ENCODE data around the gene TRMT61A. TPM values are rescaled to one million over a fixed set of nuclear protein-coding genes. Genes with fewer than 3 reads are reported as not detected.

The TRMT61A gene
- total and polyA plus RNA-seq, 2 donors (not counting 3 experiments of a cell fraction or from before 2014, with no cell fraction given): 6.8 to 10.6 TPM

GRCh38 chr14:103551338-103551762 lies 22.4 kb downstream of the TRMT61A start:
- no peak overlapping the region for H3K9ac ChIP-seq (replicated peaks; ENCODE audit: extremely low read depth, insufficient read depth, low read length)
- TF ChIP-seq CTCF (IDR thresholded peaks at IDR 0.05; ENCODE audit: extremely low read depth in 1 of 2, insufficient read depth in 1 of 2, low read depth in 1 of 2, low read length in 2 of 2) (no peak), POLR2AphosphoS5 (IDR thresholded peaks at IDR 0.05; ENCODE audit: insufficient read depth, low read depth, low read length) (no peak), POLR2A (IDR thresholded peaks at IDR 0.05; ENCODE audit: low read depth, low read length) (no peak), JUN (IDR thresholded peaks at IDR 0.05; ENCODE audit: borderline replicate concordance, insufficient read depth, insufficient read length, low read depth) (no peak), MYC (IDR thresholded peaks at IDR 0.05; ENCODE audit: low read depth, low read length) (no peak), FOS (IDR thresholded peaks at IDR 0.05; ENCODE audit: borderline replicate concordance, insufficient read depth, low read length) (no peak), GATA2 (IDR thresholded peaks at IDR 0.05; ENCODE audit: insufficient read depth, insufficient read length, low read depth, low read length) (no peak), MAX (IDR thresholded peaks at IDR 0.05; ENCODE audit: insufficient read depth, insufficient read length) (no peak), EZH2 (IDR thresholded peaks at IDR 0.05; ENCODE audit: borderline replicate concordance, low read depth, low read length, severe bottlenecking) (no peak)
- DNase-seq (ENCODE audit: low read depth, low spot score): no peak

More at GRCh38 chr14:103551338-103551762, 22.4 kb downstream of the TRMT61A start:
- no peak for FAIRE-seq
- no peak overlapping the region for H3K4me3 ChIP-seq (replicated peaks in 1 of 3; ENCODE audit: insufficient read depth in 1 of 3, low read depth in 1 of 3, low read length in 3 of 3)
- H3K9me1 ChIP-seq (replicated peaks; ENCODE audit: control insufficient read depth, extremely low read depth, insufficient read depth, low read length): no peaks in the 10 kb centered on the region
- H3K36me3 ChIP-seq (ENCODE audit: control insufficient read depth in 2 of 2, extremely low read depth in 1 of 2, insufficient read depth in 2 of 2, low read length in 2 of 2): no peaks in the 10 kb centered on the region
- ChIA-PET POLR2A (no interaction called here), CTCF (interaction anchor here (0.9 to 14.4 kb wide), 2 partner anchors 32 to 51 kb away, joined by 4 to 209 read pairs; partner anchors contain the start of gene CKB)
- no peaks in the 10 kb centered on the region for H4K20me1 ChIP-seq (replicated peaks; ENCODE audit: control insufficient read depth, extremely low read depth, insufficient read depth, low read length)
- H3K4me1 ChIP-seq (ENCODE audit: control insufficient read depth, extremely low read depth, insufficient read depth, low read length): no peaks in the 10 kb centered on the region
- H3K4me2 ChIP-seq (ENCODE audit: insufficient read depth, low read length): no peak overlapping the region
- no peak overlapping the region for H3K27ac ChIP-seq (ENCODE audit: insufficient read depth, low read depth, low read length)
- dilution Hi-C loops (cut with MboI; ENCODE audit: extremely low pct_ligation_motif_present, low sequenced_read_pairs) (no loop called here), intact Hi-C loops (cut with micrococcal nuclease) (no loop called here)
- H2AFZ ChIP-seq (ENCODE audit: low read depth, low read length): no peak overlapping the region
- H3K9me3 ChIP-seq (replicated peaks; ENCODE audit: control insufficient read depth, insufficient read depth, low read length): no peaks in the 10 kb centered on the region
- BruUV-seq (replicated peaks): no TSS peak
- H3K79me2 ChIP-seq (ENCODE audit: control insufficient read depth, insufficient read depth, low read length): peaks cover 4% of the 10 kb centered on the region
- no peaks in the 10 kb centered on the region for H3K27me3 ChIP-seq (ENCODE audit: control insufficient read depth in 2 of 2, insufficient read depth in 2 of 2, low read length in 2 of 2)
